PC-9 (cell line): Measurements from ENCODE around the gene LBR. TPM values are rescaled to one million over a fixed set of nuclear protein-coding genes. Genes with fewer than 3 reads are reported as not detected.

Experiments
- BruUV-seq: library from RNA; stranded (reverse); fragments of 400-500 nt; replicated peaks from 2 replicates; lab custom pipeline; 2021; lab: Mats Ljungman, UMichigan
- CTCF ChIA-PET: fragments of 300-600 bp; sonication (Branson Sonifier 250); formaldehyde crosslinking; loops from one replicate; lab custom pipeline; 2022; ENCODE audit warnings: antibody characterized with exemption; lab: Charles Lee
- POLR2A ChIA-PET: fragments of 300-600 bp; sonication (Branson Sonifier 250); formaldehyde crosslinking; loops from one replicate; lab custom pipeline; 2022; ENCODE audit warnings: antibody characterized with exemption; ENCODE audit not compliant: unreplicated experiment; lab: Charles Lee
- DNase-seq, 2 experiments: peaks; one replicate each; pipeline versions ENCODE4 v3.0.0 to v3.0.0-alpha.2; 2015 to 2022; ENCODE audit warnings: mixed read lengths in 1 of 2
- H2AFZ ChIP-seq: fragments of 200-600 bp; sonication (generic); 2 replicates; pipeline ENCODE4 v1.8.1; 2017; ENCODE audit warnings: antibody characterized with exemption
- H3F3A ChIP-seq: fragments of 200-600 bp; sonication (generic); 2 replicates; pipeline ENCODE4 v1.8.1; 2017; ENCODE audit warnings: antibody characterized with exemption, mild to moderate bottlenecking, low read depth; ENCODE audit not compliant: insufficient read depth
- H3K27ac ChIP-seq: fragments of 200-600 bp; sonication (generic); 2 replicates; pipeline ENCODE4 v1.6.1; 2016; ENCODE audit warnings: mixed run types
- H3K27me3 ChIP-seq: fragments of 200-600 bp; sonication (generic); 2 replicates; pipeline ENCODE4 v1.6.1; 2016; ENCODE audit warnings: low read depth, mixed run types; ENCODE audit not compliant: insufficient read depth
- H3K36me3 ChIP-seq: fragments of 200-600 bp; sonication (generic); 2 replicates; pipeline ENCODE4 v1.6.1; 2016; ENCODE audit warnings: low read depth, mixed run types
- H3K4me1 ChIP-seq: fragments of 200-600 bp; sonication (generic); replicated peaks from 2 replicates; pipeline ENCODE4 v1.6.1; 2016; ENCODE audit warnings: mixed run types; ENCODE audit not compliant: insufficient read depth
- H3K4me2 ChIP-seq: fragments of 200-600 bp; sonication (generic); 2 replicates; pipeline ENCODE4 v1.6.1; 2017; ENCODE audit warnings: mixed run types
- H3K4me3 ChIP-seq: fragments of 200-600 bp; sonication (generic); 2 replicates; pipeline ENCODE4 v1.6.1; 2016; ENCODE audit warnings: mixed run types
- H3K79me2 ChIP-seq: fragments of 200-600 bp; sonication (generic); 2 replicates; pipeline ENCODE4 v1.6.1; 2017; ENCODE audit warnings: low read depth, mixed run types
- H3K9me2 ChIP-seq: fragments of 200-600 bp; sonication (generic); 2 replicates; pipeline ENCODE4 v1.8.1; 2017; ENCODE audit warnings: mild to moderate bottlenecking; ENCODE audit not compliant: insufficient read depth
- H3K9me3 ChIP-seq: fragments of 200-600 bp; sonication (generic); 2 replicates; pipeline ENCODE4 v1.8.1; 2016; ENCODE audit warnings: low read depth; ENCODE audit not compliant: insufficient read depth
- H4K20me1 ChIP-seq: fragments of 200-600 bp; sonication (generic); 2 replicates; pipeline ENCODE4 v1.8.1; 2017; ENCODE audit not compliant: insufficient read depth
- EZH2 ChIP-seq: fragments of 200-600 bp; sonication (generic); IDR thresholded peaks from 2 replicates; pipeline ENCODE4 v1.8.0; 2017; ENCODE audit warnings: antibody characterized with exemption, low read depth
- intact Hi-C: fragments of 100-400 bp; cut with micrococcal nuclease; formaldehyde crosslinking; loops from one replicate; pipeline ENCODE4 v1.10.0; 2022; ENCODE audit not compliant: unreplicated experiment
- total RNA-seq: library from RNA; stranded (reverse); gene quantifications from 2 replicates; pipeline ENCODE4 v1.2.3, GENCODE V29; 2021
- TF ChIP-seq, protein P1 (sequence below): fragments of 200-600 bp; sonication (generic); conservative IDR thresholded peaks from 2 replicates; pipeline ENCODE4 v1.6.1; 2017; ENCODE audit warnings: mixed run types, antibody characterized with exemption, mild to moderate bottlenecking, moderate library complexity

The LBR gene
- total RNA-seq, 1 experiment from 2014 or later: 158 TPM

DNA sequence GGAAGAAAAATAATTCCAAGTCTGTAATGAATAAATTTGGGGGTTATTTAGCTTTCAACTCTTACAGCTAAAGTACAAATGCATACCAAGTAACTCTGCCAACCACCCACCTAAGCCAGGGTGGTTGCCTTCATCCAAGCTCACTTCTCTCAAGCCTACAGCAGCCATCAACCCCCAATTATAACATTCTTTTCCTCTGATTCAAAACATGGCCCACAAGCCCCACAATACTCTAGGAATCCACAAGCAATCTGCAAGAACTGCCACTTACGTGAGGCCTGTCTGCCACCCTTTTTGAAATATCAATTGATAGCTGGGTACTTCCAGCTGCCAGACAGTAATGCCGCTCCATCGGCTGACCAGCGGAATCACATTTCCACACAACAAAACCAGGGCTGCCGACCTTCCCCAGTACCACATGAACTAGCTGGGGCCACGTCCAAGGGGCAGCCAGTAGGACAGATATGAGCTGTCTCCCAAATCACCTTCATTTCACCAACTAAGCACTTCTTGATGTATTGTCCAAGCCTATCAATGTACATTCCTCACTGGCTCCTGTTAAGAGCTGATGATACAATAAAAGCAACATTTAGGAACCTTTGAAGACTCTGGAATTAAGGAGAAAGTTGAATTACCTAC, 3.2 kb downstream of the LBR start:
- intact Hi-C loops: loop anchor here (5.0 kb wide), 2 partner anchors 498 to 638 kb away; partner anchors contain the start of genes H3-3A and PYCR2
- no peak overlapping the region for H2AFZ ChIP-seq
- peak; percentile 12 to 52 for DNase-seq

DNA sequence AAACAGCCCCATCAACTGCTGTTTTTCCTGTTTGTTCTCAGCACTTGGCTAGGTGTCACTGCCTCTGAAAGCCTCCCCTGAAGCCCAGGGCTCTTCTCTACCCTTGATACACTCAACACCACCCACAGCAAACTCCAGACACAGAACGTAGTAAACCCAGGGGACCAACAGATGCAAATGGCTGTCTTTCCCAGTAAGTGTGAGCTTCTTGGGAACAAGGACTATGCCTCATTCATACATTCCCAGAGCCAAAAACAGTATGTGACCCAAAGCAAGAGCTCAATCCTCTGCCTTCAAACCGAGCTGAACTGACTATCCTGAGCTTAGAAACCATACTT, 4.4 kb downstream of the LBR start:
- H3K27ac ChIP-seq: peak overlapping the region; percentile 98; the same call in 1 of the 2 replicates
- no peaks in the 10 kb centered on the region for H3K9me3 ChIP-seq
- TF ChIP-seq, protein P1, sequence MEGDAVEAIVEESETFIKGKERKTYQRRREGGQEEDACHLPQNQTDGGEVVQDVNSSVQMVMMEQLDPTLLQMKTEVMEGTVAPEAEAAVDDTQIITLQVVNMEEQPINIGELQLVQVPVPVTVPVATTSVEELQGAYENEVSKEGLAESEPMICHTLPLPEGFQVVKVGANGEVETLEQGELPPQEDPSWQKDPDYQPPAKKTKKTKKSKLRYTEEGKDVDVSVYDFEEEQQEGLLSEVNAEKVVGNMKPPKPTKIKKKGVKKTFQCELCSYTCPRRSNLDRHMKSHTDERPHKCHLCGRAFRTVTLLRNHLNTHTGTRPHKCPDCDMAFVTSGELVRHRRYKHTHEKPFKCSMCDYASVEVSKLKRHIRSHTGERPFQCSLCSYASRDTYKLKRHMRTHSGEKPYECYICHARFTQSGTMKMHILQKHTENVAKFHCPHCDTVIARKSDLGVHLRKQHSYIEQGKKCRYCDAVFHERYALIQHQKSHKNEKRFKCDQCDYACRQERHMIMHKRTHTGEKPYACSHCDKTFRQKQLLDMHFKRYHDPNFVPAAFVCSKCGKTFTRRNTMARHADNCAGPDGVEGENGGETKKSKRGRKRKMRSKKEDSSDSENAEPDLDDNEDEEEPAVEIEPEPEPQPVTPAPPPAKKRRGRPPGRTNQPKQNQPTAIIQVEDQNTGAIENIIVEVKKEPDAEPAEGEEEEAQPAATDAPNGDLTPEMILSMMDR: no peak
- TF ChIP-seq EZH2: no peak
- no TSS peak for BruUV-seq
- POLR2A ChIA-PET: interaction anchor here (0.6 kb wide), 1 partner anchor 459 kb away, joined by 3 read pairs; the partner anchor contains the start of gene TMEM63A
- peaks cover 47% of the 10 kb centered on the region for H3K4me1 ChIP-seq
- no peak overlapping the region for H2AFZ ChIP-seq
- intact Hi-C loops: no loop called here
- DNase-seq: no peak
- H3K27me3 ChIP-seq: no peaks in the 10 kb centered on the region
- peaks cover 94% of the 10 kb centered on the region for H3K79me2 ChIP-seq
- peaks cover 40% of the 10 kb centered on the region for H3K36me3 ChIP-seq
- H3K4me2 ChIP-seq: peak overlapping the region; percentile 99
- peaks cover 57% of the 10 kb centered on the region for H3F3A ChIP-seq
- no peak overlapping the region for H3K4me3 ChIP-seq
- no peaks in the 10 kb centered on the region for H3K9me2 ChIP-seq
- H4K20me1 ChIP-seq: peaks cover 45% of the 10 kb centered on the region
- CTCF ChIA-PET: interaction anchor here (0.7 kb wide), 1 partner anchor 17 kb away, joined by 4 read pairs; no protein-coding TSS in a partner anchor

More for the DNA sequence above, 3.2 kb downstream of the LBR start:
- Histone ChIP-seq H4K20me1 (peaks cover 45% of the 10 kb centered on the region), H3K36me3 (peaks cover 31% of the 10 kb centered on the region), H3K27me3 (no peaks in the 10 kb centered on the region), H3F3A (peaks cover 64% of the 10 kb centered on the region), H3K9me2 (no peaks in the 10 kb centered on the region), H3K4me1 (peaks cover 49% of the 10 kb centered on the region), H3K9me3 (no peaks in the 10 kb centered on the region), H3K4me2 (peak overlapping the region; percentile 99), H3K4me3 (peak overlapping the region; percentile 94; the same call in 1 of the 2 replicates), H3K79me2 (peaks cover 82% of the 10 kb centered on the region), H3K27ac (peak overlapping the region; percentile 98)
- ChIA-PET POLR2A (interaction anchor here (0.6 to 1.2 kb wide), 3 partner anchors 36 to 883 kb away, joined by 4 to 6 read pairs (median 5); no protein-coding TSS in a partner anchor), CTCF (interaction anchor here (0.9 to 1.3 kb wide), 3 partner anchors 15 to 50 kb away, joined by 3 read pairs; no protein-coding TSS in a partner anchor)
- TF ChIP-seq EZH2: no peak
- TF ChIP-seq, protein P1: no peak
- no TSS peak for BruUV-seq

DNA sequence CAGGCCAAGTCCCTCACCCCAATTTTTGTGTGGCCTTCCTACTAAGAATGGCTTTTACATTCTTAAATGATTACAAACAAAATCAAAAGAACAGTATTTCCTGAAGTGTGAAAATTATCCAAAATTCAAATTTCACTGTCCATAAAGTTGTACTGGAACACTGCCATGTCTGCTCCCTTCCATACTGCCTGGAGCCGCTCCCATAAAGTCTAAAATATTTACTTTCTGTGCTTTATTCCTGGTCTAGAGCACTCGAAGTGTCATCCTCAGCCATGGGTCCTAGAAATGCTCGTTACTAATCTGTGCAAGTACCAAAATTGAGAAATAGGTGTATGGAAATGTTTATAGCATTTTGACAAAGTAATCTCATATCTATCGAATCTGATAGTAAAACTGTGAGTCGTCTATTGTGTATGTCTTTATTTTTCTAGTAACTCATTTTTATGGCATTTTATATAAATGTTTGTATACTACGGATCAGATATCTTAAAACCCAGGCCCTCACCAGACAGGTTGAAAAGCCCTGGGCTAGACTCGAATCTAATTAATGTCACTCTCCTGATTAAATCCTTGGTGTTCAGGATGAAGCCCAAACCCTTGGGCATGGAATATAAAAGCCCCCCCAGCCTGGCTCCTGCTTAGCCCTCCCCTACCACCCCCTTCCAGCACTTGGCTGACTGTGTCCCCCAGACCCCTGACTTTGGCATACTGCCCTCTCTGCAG, 4.9 kb downstream of the LBR start:
- no peak for DNase-seq
- CTCF ChIA-PET: interaction anchor here (0.7 kb wide), 1 partner anchor 36 kb away, joined by 3 read pairs; no protein-coding TSS in a partner anchor
- H3F3A ChIP-seq: peaks cover 55% of the 10 kb centered on the region
- intact Hi-C loops: no loop called here
- TF ChIP-seq, protein P1: no peak
- no peak for TF ChIP-seq EZH2
- H3K9me2 ChIP-seq: no peaks in the 10 kb centered on the region
- peak overlapping the region; percentile 98; the same call in 1 of the 2 replicates for H3K27ac ChIP-seq
- H3K4me3 ChIP-seq: no peak overlapping the region
- H3K27me3 ChIP-seq: no peaks in the 10 kb centered on the region
- H3K9me3 ChIP-seq: no peaks in the 10 kb centered on the region
- H4K20me1 ChIP-seq: peaks cover 45% of the 10 kb centered on the region
- peak overlapping the region; percentile 99 for H3K4me2 ChIP-seq
- H3K79me2 ChIP-seq: peaks cover 97% of the 10 kb centered on the region
- BruUV-seq: no TSS peak
- H3K36me3 ChIP-seq: peaks cover 44% of the 10 kb centered on the region
- no peak overlapping the region for H2AFZ ChIP-seq
- peaks cover 48% of the 10 kb centered on the region for H3K4me1 ChIP-seq
- POLR2A ChIA-PET: interaction anchor here (0.6 kb wide), 1 partner anchor 459 kb away, joined by 3 read pairs; the partner anchor contains the start of gene TMEM63A
